Measurements from ENCODE around the gene NFYB.
"Not testable (repeated sequence)": the region's sequence is repeated elsewhere in the genome, so short reads cannot be mapped to it uniquely, and the experiment has no call there.

Gene NFYB

GRCh38 chr12:104155711-104156555, 17.9 kb upstream of the NFYB start:
- no peak for DNase-seq

GRCh38 chr12:104154806-104155205, 16.8 kb upstream of the NFYB start:
- no peak for DNase-seq

GRCh38 chr12:104154286-104154685, 16.3 kb upstream of the NFYB start:
- DNase-seq: no peak

- DNase-seq: no peak
Observed at GRCh38 chr12:104152685-104153241, 14.8 kb upstream of the NFYB start.

- DNase-seq: no peak
Observed at GRCh38 chr12:104150416-104150815, 12.4 kb upstream of the NFYB start.

GRCh38 chr12:104147346-104147745, 9.3 kb upstream of the NFYB start:
- no peak for DNase-seq

- no peak for DNase-seq
Observed at GRCh38 chr12:104143918-104144317, 5.9 kb upstream of the NFYB start.

DNA sequence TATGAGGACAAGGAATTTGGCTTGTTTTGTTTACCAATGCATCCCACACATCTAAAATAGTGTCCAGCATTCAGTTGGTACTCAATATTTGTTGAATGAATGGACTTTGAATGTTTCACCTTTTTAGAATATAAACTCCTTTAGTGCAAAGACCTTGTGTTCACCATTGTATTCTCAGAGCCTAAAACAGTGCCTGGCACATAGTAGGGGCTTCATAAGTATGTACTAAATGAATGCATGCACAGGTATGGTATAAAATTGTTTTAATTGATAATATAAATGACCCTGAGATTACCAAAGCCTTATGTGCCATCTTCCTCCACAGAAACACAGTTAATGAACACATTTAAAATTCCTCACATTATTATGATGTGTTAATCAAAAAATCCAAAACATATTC, 5.0 kb upstream of the NFYB start:
- no peak for DNase-seq

- no peak for DNase-seq
Observed at GRCh38 chr12:104142543-104142942, 4.5 kb upstream of the NFYB start.

DNA sequence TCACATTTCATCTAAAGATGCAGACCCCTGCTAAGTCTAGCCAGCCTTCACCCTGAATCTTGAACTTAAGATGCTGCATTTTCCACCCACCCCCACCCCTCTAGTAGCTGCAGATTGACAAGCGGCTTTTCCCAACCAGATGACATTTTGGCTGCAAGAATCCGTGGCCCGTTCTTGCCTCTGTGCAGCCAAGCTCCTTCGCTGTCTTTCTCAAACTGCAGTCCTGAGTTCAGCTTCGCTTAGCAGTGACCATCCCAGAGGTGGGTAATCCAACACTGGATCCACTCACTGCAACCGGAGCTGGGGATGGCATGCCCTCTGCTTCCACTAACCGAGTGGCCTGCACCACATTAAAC, 765 bp upstream of the NFYB start:
- no peak for DNase-seq

DNA sequence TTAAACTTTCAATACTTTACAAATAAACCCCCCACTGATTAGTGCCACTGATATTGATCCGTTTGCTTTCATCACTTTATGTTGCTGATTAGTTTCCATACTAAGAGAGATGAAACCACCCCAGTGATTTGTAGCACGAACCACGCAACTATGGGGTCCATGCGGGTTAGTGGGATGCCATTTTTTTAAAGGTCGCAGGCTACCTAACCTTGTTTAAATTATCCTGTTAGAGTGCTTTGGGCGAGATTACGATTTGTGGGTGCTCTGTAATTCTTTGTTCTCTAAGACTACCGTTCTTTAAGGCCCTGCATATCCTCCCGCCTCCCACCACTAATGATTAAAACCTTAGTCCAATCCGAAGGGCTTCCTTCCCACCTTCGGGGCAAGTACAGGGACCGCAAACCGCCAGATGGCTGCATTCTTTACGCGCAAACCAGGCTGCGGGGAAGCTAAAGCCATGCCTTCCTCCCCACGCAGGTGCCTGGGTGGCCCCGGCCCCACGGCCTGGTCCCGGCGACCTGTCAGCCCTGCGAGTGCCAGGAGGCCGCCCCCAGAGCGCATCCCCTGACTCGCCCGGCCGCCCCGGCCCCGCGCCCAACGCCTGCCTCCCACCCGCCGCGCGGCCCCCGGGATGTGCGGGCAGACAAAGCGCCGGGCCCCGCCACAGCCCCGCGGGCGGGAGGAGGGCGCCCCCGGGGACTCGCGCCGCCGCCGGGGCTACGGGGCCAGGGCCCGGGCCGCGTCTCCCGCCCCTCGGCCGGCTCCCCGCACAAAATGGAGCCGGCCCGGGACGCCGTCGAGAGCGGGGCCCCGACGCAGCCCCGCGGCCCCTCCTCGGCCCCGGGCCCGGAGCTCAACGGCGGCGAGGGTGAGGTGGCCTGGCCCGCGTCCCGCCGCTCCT, 759 bp downstream of the NFYB start:
- peak in 1 of 2 donors; percentile 16 for DNase-seq

DNA sequence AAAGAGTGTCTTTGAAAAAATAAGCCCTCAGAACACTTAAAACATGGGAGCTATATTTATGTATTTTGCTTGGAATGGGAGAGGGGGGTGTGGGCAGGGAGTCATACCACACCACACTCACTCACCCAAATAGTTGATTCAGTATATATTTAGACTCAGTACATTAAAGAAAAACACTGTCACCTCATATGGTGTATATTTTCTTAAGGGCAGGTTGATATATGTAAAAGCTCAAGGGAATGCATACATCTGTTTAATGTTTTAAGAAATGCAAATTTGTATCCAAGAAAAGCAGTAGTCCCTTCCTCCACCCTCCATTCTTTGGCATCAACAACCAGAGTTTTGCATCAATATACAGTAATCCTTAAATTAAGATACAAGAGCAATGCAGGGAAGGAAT, 1.4 kb downstream of the NFYB start:
- DNase-seq: no peak

- no peak for DNase-seq
Observed at GRCh38 chr12:104134882-104135281, 3.1 kb downstream of the NFYB start.

DNA sequence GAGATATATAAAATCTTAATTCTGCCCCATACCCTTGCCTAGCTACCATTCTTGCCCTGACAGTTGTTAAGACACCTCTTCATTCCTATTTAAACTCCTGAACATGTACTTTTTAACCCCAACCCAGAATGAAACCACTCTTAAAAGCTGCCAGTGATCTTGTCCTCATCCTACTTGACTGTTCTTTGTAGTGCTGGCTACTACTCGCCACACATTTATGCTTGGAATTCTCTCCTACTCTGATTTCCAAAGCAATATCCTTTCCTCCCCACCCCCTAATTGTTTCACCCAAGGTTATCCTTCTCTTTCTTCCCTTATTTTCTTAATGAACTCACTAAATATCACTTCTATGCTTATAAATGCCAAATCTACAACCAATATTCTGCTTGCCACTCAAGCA, 4.1 kb downstream of the NFYB start:
- DNase-seq: no peak

DNA sequence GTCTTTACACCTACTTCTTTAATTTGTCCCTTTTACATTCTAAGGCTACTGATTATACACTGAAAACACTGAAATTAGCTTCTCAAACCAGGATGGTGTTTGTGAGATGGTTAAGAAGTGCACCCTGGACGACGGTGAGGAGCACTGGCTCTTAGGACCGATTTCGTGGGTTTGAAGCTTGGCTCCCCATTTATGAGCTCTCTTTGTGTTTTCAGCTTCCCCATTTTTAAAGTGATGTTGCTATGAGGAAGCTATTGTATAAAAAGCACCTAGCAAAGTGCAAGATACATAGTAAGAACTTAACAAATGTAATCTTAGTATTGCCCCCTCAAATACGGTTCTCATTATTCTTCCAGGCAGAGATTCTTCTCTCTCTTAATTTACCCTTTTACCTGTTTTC, 4.7 kb downstream of the NFYB start:
- no peak for DNase-seq

GRCh38 chr12:104132351-104132956, 5.6 kb downstream of the NFYB start:
- peak in 1 of 2 donors; percentile 8 for DNase-seq

DNA sequence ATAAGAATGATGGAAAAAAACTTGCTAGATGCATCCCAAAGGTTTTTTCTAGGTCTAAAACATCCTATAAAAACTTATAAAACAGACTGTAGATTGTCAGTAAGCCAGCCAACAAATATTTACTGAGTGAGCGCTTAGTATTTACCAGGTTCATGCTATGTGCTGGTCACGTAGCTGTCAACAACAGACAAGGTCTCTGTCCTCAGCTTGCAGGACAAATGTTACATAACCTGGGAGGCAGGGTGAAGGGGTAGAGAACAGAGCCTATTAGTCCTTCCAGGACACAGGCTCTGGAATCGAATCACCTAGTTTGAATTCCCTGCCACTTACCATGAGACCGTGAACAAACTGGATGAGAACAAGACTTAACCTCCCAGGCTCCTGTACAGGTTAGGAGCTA, 6.4 kb downstream of the NFYB start:
- no peak for DNase-seq

GRCh38 chr12:104130760-104131159, 7.2 kb downstream of the NFYB start:
- DNase-seq: no peak

DNA sequence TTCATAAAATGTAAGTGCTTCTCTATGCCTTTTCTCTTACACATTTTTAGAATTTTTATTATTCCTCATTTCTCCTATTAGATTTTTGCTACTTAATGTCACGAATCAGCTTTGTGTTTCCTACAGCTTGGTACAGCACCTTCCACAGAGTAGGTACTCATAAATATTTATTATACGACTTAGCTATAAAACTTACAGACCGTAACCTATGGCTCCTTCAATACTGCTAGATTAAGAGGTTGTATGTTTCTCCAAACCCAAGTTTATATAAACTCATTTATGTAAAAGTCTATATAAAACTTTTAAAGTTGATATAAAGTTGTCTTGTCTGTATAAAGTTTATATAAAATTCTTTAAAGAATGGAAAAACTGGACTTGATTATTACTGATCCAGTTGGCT, 11.5 kb downstream of the NFYB start:
- DNase-seq: no peak

DNA sequence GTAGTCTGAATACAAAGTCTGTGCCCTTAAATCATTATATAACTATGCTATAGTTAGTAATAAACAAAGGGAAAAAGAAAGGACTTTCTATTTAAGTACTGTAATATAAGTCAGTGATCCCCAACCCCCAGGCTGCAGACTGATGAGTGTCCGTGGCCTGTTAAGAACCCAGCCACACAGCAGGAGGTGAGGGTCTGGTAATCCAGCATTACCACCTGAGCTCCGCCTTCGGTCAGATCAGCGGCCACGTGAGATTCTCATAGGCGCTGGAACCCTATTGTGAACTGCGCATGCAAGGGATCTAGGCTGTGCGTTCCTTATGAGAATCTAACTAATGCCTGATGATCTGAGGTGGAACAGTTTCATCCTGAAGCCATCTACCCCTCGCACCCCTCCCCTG, 15.7 kb downstream of the NFYB start:
- DNase-seq: no peak

DNA sequence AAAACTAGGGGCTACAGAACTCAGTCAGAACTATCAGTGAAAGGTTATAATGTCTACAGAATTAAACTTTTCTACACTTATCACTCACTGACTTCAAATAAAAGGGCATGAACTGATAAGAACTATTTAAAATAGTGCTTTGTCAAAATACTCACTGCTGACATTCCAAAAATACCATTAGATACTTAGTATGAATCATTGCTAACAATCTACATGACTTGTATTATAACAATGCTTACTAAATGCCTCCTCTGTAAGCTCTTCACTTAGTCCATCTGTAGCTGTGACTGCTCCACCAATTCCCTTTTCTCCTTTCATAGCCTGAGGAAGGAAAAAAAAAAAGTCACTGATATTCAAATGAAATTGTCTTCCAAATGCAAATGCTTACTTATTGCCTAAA, 17.0 kb downstream of the NFYB start:
- DNase-seq: peak in 1 of 2 donors; percentile 49

DNA sequence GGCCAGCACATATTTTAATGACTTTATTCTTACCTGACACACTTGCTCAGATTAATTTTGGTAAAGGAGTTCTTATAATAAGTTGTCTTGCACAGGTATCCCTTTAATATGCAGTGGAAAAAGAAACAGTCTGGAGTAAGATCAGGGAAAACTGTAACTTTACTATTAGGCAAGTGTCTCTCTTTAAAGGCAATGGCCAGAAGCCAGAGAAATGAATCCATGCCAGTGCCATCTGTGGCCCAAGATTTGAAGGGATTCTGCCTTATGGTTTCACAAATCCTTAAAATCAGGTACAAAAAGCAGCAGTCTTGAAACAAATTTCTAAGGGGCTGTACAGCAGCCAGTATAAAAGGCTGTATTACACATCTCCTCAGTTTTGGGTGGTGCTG, 22.4 kb downstream of the NFYB start:
- no peak for DNase-seq

DNA sequence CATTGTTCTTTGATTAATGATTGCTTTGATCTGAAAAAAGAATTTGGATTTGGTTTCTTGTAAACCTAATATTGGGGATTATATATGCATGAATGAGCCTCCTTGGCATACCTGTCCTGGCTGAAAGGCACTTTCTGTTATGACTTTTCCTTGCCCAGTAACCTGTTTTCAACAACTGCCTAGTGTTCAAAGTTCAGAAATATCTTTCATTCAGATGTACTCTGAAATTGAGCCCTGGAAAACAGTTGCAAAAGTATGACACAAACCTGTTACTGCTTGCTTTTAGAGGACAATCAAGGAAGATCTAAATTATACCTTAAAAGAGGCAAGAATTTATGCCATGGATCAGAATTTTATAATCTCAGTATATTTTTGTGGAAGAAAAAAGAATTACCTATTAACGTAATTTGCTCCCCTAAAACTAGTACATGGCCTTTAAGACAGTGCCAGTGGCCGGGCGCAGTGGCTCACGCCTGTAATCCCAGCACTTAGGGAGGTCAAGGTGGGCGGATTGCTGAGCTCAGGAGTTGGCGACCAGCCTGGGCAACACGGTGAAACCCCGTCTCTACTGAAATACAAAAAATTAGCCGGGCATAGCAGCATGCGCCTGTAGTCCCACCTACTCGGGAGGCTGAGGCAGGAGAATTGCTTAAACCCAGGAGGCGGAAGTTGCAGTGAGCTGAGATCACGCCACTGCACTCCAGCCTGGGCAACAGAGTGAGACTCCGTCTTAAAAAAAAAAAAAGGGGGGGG, 23.0 kb downstream of the NFYB start:
- not testable (repeated sequence) for DNase-seq

Data from hippocampal formation (tissue), 2 donors.